Astrocyte (in vitro differentiated cells and primary cell): ENCODE data around the gene NOB1. TPM values are rescaled to one million over a fixed set of nuclear protein-coding genes. Genes with fewer than 3 reads are reported as not detected.

Source experiments
- DNase-seq: peaks from one replicate; pipeline ENCODE4 v3.0.0-alpha.2; 2010; ENCODE audit warnings: low read depth
- FAIRE-seq: peaks from 2 replicates; lab custom pipeline; 2011; peaks lifted over from hg19 to GRCh38; lab: Jason Lieb, UNC
- H2AFZ ChIP-seq: 2 replicates; pipeline ENCODE4 v1.6.0; 2012; ENCODE audit warnings: low read depth, low read length, inconsistent platforms
- H3K27ac ChIP-seq: 2 replicates; pipeline ENCODE4 v1.5.1; 2011; ENCODE audit warnings: low read depth, low read length, inconsistent platforms
- H3K27me3 ChIP-seq: 2 replicates; pipeline ENCODE4 v1.6.0; 2011; ENCODE audit warnings: low read length, inconsistent platforms; ENCODE audit not compliant: insufficient read depth
- H3K36me3 ChIP-seq: 2 replicates; pipeline ENCODE4 v1.5.1; 2011; ENCODE audit warnings: low read length, inconsistent platforms; ENCODE audit not compliant: insufficient read depth
- H3K4me1 ChIP-seq: 2 replicates; pipeline ENCODE4 v1.5.1; 2011; ENCODE audit warnings: low read length, inconsistent platforms; ENCODE audit not compliant: insufficient read depth
- H3K4me2 ChIP-seq: 2 replicates; pipeline ENCODE4 v1.6.0; 2012; ENCODE audit warnings: low read length, inconsistent platforms
- H3K4me3 ChIP-seq: 2 replicates; pipeline ENCODE4 v1.5.1; 2011; ENCODE audit warnings: low read depth, mild to moderate bottlenecking, low read length, inconsistent platforms; ENCODE audit not compliant: insufficient read depth
- H3K79me2 ChIP-seq: 2 replicates; pipeline ENCODE4 v1.6.0; 2012; ENCODE audit warnings: mild to moderate bottlenecking, low read length, inconsistent platforms; ENCODE audit not compliant: insufficient read depth
- H3K9ac ChIP-seq: 2 replicates; pipeline ENCODE4 v1.6.0; 2012; ENCODE audit warnings: mild to moderate bottlenecking, low read length, inconsistent platforms
- H3K9me3 ChIP-seq: 2 replicates; pipeline ENCODE4 v1.5.1; 2012; ENCODE audit warnings: low read depth, mild to moderate bottlenecking, low read length, inconsistent platforms; ENCODE audit not compliant: insufficient read depth
- H4K20me1 ChIP-seq: 2 replicates; pipeline ENCODE4 v1.6.0; 2012; ENCODE audit warnings: low read length, inconsistent platforms; ENCODE audit not compliant: insufficient read depth
- H3K27ac Mint-ChIP-seq: one replicate; pipeline ENCODE4 v1.8.0; 2021; ENCODE audit warnings: mild to moderate bottlenecking, mixed read lengths; ENCODE audit not compliant: unreplicated experiment
- H3K27me3 Mint-ChIP-seq: one replicate; pipeline ENCODE4 v1.8.0; 2021; ENCODE audit warnings: low read depth, mixed read lengths; ENCODE audit not compliant: unreplicated experiment
- H3K36me3 Mint-ChIP-seq: one replicate; pipeline ENCODE4 v1.8.0; 2021; ENCODE audit warnings: low read depth, mixed read lengths; ENCODE audit not compliant: unreplicated experiment
- H3K4me1 Mint-ChIP-seq: one replicate; pipeline ENCODE4 v1.8.0; 2021; ENCODE audit warnings: low read depth, mixed read lengths; ENCODE audit not compliant: unreplicated experiment
- H3K4me3 Mint-ChIP-seq: one replicate; pipeline ENCODE4 v1.8.0; 2021; ENCODE audit warnings: mild to moderate bottlenecking, moderate library complexity, mixed read lengths; ENCODE audit not compliant: unreplicated experiment
- H3K9me3 Mint-ChIP-seq: one replicate; pipeline ENCODE4 v1.8.0; 2021; ENCODE audit warnings: mild to moderate bottlenecking, mixed read lengths; ENCODE audit not compliant: unreplicated experiment
- EZH2 ChIP-seq: IDR thresholded peaks from 2 replicates; pipeline ENCODE4 v1.6.1; 2012; ENCODE audit warnings: mild to moderate bottlenecking, low read length, inconsistent platforms; ENCODE audit not compliant: insufficient read depth
- total RNA-seq: library from RNA; stranded (reverse); gene quantifications from 2 replicates; pipeline ENCODE4 v1.2.1, GENCODE V29; 2021
- TF ChIP-seq, protein P1 (sequence below): IDR thresholded peaks from 2 replicates; pipeline ENCODE4 v1.5.1; 2011; ENCODE audit warnings: low read depth, mild to moderate bottlenecking, inconsistent platforms, low read length, moderate library complexity; ENCODE audit not compliant: insufficient read depth

NOB1 gene
- total RNA-seq, 1 donor from 2014 or later, result 46.0 TPM

DNA sequence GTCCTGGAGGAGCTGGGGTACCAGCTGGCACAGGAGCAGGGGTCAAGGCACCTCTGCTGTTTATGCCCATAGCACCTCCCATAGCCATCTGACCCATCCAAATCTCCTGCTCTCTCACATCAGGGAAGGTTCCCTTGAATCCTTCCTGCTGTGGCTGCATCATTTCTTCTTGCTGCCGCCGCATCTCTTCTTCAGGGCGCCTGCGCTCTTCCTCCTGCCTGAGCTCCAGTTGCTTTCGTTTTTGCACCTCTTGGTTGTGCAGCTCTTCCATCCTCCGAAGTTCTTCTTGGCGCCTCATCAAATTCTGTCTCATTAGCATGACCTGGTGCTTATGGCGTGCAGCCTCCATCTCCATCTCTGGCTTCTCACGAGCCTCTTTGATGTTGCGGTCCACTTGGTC, 2.0 kb upstream of the NOB1 start:
- Mint-ChIP-seq H3K36me3 (peaks cover 7% of the 10 kb centered on the region), H3K9me3 (no peaks in the 10 kb centered on the region), H3K4me3 (no peak overlapping the region), H3K27me3 (peaks cover 7% of the 10 kb centered on the region), H3K4me1 (no peaks in the 10 kb centered on the region), H3K27ac (no peak overlapping the region)
- H2AFZ ChIP-seq, result no peak overlapping the region
- TF ChIP-seq EZH2, result no peak
- TF ChIP-seq, protein P1, sequence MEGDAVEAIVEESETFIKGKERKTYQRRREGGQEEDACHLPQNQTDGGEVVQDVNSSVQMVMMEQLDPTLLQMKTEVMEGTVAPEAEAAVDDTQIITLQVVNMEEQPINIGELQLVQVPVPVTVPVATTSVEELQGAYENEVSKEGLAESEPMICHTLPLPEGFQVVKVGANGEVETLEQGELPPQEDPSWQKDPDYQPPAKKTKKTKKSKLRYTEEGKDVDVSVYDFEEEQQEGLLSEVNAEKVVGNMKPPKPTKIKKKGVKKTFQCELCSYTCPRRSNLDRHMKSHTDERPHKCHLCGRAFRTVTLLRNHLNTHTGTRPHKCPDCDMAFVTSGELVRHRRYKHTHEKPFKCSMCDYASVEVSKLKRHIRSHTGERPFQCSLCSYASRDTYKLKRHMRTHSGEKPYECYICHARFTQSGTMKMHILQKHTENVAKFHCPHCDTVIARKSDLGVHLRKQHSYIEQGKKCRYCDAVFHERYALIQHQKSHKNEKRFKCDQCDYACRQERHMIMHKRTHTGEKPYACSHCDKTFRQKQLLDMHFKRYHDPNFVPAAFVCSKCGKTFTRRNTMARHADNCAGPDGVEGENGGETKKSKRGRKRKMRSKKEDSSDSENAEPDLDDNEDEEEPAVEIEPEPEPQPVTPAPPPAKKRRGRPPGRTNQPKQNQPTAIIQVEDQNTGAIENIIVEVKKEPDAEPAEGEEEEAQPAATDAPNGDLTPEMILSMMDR, result no peak
- no peak overlapping the region for H3K4me2 ChIP-seq
- H3K4me1 ChIP-seq, result peaks cover 7% of the 10 kb centered on the region
- H4K20me1 ChIP-seq, result peaks cover 16% of the 10 kb centered on the region
- peaks cover 31% of the 10 kb centered on the region for H3K79me2 ChIP-seq
- peaks cover 2% of the 10 kb centered on the region for H3K36me3 ChIP-seq
- DNase-seq (no peak), FAIRE-seq (no peak)
- no peaks in the 10 kb centered on the region for H3K27me3 ChIP-seq
- H3K4me3 ChIP-seq, result no peak overlapping the region
- no peak overlapping the region for H3K9ac ChIP-seq
- H3K9me3 ChIP-seq, result no peaks in the 10 kb centered on the region
- H3K27ac ChIP-seq, result no peak overlapping the region

DNA sequence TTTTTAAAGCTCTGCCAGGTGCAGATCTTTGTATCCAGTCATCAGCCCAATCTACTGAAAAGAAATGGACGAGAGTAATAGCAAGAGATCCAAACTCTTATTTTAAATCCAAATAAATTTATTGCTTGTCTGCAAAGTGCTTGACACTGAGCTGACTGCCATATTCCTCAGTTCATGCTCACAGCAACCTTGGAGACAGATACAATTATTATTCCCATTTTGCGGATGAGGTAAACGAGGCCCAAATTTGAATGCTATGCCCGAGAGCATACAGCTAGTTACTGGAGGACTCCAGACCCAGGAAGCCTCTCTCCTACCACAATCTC, 620 bp downstream of the NOB1 start:
- Histone ChIP-seq H3K27me3 (no peaks in the 10 kb centered on the region), H3K27ac (peak overlapping the region; percentile 55), H4K20me1 (peaks cover 16% of the 10 kb centered on the region), H2AFZ (peak overlapping the region; percentile 83), H3K36me3 (peaks cover 21% of the 10 kb centered on the region), H3K4me1 (peaks cover 7% of the 10 kb centered on the region), H3K9me3 (no peaks in the 10 kb centered on the region), H3K9ac (peak overlapping the region; percentile 92), H3K4me2 (peak overlapping the region; percentile 85), H3K4me3 (peak overlapping the region; percentile 92), H3K79me2 (peaks cover 49% of the 10 kb centered on the region)
- TF ChIP-seq EZH2, result no peak
- TF ChIP-seq, protein P1, result no peak
- no peak for DNase-seq
- peak overlapping the region; percentile 100 for H3K4me3 Mint-ChIP-seq
- H3K36me3 Mint-ChIP-seq, result peaks cover 7% of the 10 kb centered on the region
- FAIRE-seq, result no peak
- H3K4me1 Mint-ChIP-seq, result no peaks in the 10 kb centered on the region
- no peaks in the 10 kb centered on the region for H3K9me3 Mint-ChIP-seq
- H3K27me3 Mint-ChIP-seq, result peaks cover 7% of the 10 kb centered on the region
- peak overlapping the region; percentile 86 for H3K27ac Mint-ChIP-seq

DNA sequence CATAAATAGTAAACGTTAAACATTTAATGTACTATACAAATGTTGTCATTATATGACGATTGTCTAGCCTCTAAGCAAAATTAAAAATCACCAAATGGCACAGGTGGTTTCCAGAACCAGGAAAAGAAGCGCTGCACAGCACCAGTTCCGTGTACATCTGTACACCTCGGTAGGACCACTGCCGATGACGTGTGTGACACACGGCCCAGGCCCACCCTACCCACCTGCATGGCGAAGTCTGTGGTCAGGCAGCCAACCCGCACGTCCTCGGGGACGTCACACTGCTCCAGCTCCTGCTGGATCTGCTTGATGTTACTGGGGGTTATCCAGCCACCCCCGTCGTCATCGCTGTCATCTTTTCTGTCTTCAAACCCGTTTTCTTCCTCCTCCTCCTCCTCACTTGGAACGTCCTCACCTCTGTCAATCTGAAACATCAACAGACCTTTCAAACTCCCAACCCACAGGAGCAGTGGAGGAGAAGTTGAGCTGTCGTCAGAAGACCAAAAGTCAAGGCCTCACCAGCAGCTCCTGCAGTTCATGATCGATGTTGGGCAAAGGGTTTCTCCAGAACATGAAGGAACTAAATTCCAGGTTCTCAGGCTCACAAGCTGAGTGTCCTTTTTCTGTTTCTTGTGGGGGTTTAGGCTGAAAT, 5.9 kb downstream of the NOB1 start:
- H3K36me3 ChIP-seq, result peaks cover 63% of the 10 kb centered on the region
- no peak overlapping the region for H3K4me2 ChIP-seq
- Mint-ChIP-seq H3K4me1 (no peaks in the 10 kb centered on the region), H3K27ac (no peak overlapping the region), H3K9me3 (no peaks in the 10 kb centered on the region), H3K4me3 (no peak overlapping the region), H3K27me3 (no peaks in the 10 kb centered on the region), H3K36me3 (peaks cover 27% of the 10 kb centered on the region)
- H3K27me3 ChIP-seq, result no peaks in the 10 kb centered on the region
- peaks cover 71% of the 10 kb centered on the region for H3K79me2 ChIP-seq
- peaks cover 44% of the 10 kb centered on the region for H4K20me1 ChIP-seq
- FAIRE-seq (no peak), DNase-seq (no peak)
- H3K4me3 ChIP-seq, result no peak overlapping the region
- H3K27ac ChIP-seq, result no peak overlapping the region
- H3K9ac ChIP-seq, result no peak overlapping the region
- H3K9me3 ChIP-seq, result no peaks in the 10 kb centered on the region
- H2AFZ ChIP-seq, result no peak overlapping the region
- TF ChIP-seq, protein P1, result no peak
- TF ChIP-seq EZH2, result no peak
- peaks cover 7% of the 10 kb centered on the region for H3K4me1 ChIP-seq
